HAP-1 (cell line): ENCODE results near the gene KCNN4.

ENCODE experiments used
- DNase-seq, 2 experiments: peaks; one replicate each; pipeline ENCODE4 v3.0.0-alpha.2; 2016 to 2020; ENCODE audit warnings: low spot score in 2 of 2
- H3K27me3 ChIP-seq: fragments of 250-450 bp; sonication (Bioruptor Pico); 2 replicates; pipeline ENCODE4 v1.5.1; 2020; ENCODE audit warnings: low read depth, mild to moderate bottlenecking, moderate library complexity
- H3K36me3 ChIP-seq: fragments of 250-450 bp; sonication (Bioruptor Pico); replicated peaks from 2 replicates; pipeline ENCODE4 v1.5.1; 2020; ENCODE audit warnings: mild to moderate bottlenecking
- H3K4me1 ChIP-seq: fragments of 250-450 bp; sonication (Bioruptor Pico); 2 replicates; pipeline ENCODE4 v1.5.1; 2020; ENCODE audit warnings: mild to moderate bottlenecking
- H3K4me3 ChIP-seq: fragments of 250-450 bp; sonication (Bioruptor Pico); 2 replicates; pipeline ENCODE4 v1.5.1; 2020; ENCODE audit warnings: mild to moderate bottlenecking, moderate library complexity
- H3K9me3 ChIP-seq: fragments of 250-450 bp; sonication (Bioruptor Pico); 2 replicates; pipeline ENCODE4 v1.5.1; 2020; ENCODE audit warnings: mild to moderate bottlenecking, moderate library complexity
- in situ Hi-C: fragments of 300-500 bp; cut with MboI; formaldehyde crosslinking; loops from 3 replicates; pipeline ENCODE4 v1.14.3; 2020; ENCODE audit warnings: low sequenced_read_pairs, inconsistent platforms, mixed read lengths

KCNN4 gene

GRCh38 chr19:43719918-43720317 lies 60.9 kb downstream of the KCNN4 start:
- Histone ChIP-seq H3K4me3 (no peak overlapping the region), H3K9me3 (no peaks in the 10 kb centered on the region), H3K27me3 (no peaks in the 10 kb centered on the region), H3K4me1 (no peaks in the 10 kb centered on the region), H3K36me3 (no peaks in the 10 kb centered on the region)
- peak in 1 of 2 experiments; percentile 36 for DNase-seq
- in situ Hi-C loops = no loop called here

DNA sequence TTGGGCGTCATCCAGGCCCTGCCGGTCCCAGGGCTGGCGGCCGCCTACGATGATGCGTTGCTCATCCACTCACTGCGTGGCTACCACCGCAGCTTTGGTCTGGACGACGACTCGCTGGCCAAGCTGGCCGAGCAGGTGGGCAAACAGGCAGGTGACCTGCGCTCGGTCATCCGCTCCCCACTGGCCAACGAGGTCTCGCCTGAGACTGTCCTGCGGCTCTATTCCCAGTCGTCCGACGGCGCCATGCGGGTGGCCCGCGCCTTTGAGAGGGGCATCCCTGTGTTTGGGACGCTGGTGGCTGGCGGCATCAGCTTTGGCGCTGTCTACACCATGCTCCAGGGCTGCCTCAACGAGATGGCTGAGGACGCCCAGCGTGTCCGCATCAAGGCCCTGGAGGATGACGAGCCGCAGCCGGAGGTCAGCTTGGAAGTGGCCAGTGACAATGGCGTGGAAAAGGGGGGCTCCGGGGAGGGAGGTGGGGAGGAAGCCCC lies 61.4 kb downstream of the KCNN4 start:
- Histone ChIP-seq H3K4me3 (no peak overlapping the region), H3K9me3 (no peaks in the 10 kb centered on the region), H3K27me3 (no peaks in the 10 kb centered on the region), H3K4me1 (no peaks in the 10 kb centered on the region), H3K36me3 (no peaks in the 10 kb centered on the region)
- no peak for DNase-seq
- in situ Hi-C loops = no loop called here

DNA sequence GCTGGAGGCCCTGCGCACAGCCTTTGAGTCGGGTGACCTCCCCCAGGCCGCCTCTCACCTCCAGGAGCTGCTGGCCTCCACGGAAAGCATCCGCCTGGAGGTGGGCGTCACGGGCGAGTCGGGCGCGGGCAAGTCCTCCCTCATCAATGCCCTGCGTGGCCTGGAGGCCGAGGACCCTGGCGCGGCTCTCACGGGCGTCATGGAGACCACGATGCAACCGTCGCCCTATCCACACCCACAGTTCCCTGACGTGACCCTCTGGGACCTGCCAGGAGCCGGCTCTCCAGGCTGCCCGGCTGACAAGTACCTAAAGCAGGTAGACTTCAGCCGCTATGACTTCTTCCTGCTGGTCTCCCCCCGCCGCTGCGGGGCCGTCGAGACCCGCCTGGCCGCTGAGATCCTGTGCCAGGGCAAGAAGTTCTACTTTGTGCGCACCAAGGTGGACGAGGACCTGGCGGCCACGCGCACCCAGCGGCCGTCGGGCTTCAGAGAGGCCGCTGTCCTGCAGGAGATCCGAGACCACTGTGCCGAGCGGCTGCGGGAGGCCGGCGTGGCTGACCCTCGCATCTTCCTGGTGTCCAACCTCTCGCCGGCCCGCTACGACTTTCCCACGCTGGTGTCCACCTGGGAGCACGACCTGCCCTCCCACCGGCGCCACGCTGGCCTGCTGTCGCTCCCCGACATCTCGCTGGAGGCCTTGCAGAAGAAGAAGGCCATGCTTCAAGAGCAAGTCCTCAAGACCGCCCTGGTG lies 62.0 kb downstream of the KCNN4 start:
- Histone ChIP-seq H3K9me3 (no peaks in the 10 kb centered on the region), H3K36me3 (no peaks in the 10 kb centered on the region), H3K4me3 (no peak overlapping the region), H3K4me1 (no peaks in the 10 kb centered on the region), H3K27me3 (no peaks in the 10 kb centered on the region)
- in situ Hi-C loops = no loop called here
- DNase-seq = no peak
